ENCODE measurements around the gene BCL2. TPM values are rescaled to one million over a fixed set of nuclear protein-coding genes. Genes with fewer than 3 reads are reported as not detected.
A peak's percentile ranks its signal among the peaks of the same experiment; 100 is the strongest.

Gene BCL2
- 5.8 and 6.5 TPM in 2 replicates for polyA plus RNA-seq (2013)

- peaks cover 4% of the 10 kb centered on the region for H3K79me1 ChIP-seq (ENCODE audit: low read length)
- peak in 1 of 2 donors; percentile 52 for DNase-seq
- no peak within 1 kb of the TSS for H3K4ac ChIP-seq (ENCODE audit: low read depth, low read length)
- peak within 1 kb of the TSS; percentile 74 for H3K4me3 ChIP-seq (ENCODE audit: low read depth, low read length)
- H4K91ac ChIP-seq (ENCODE audit: low read depth, low read length) = peak within 1 kb of the TSS; percentile 74
- H2BK120ac ChIP-seq (ENCODE audit: insufficient read depth, low read length, poor library complexity) = peak within 1 kb of the TSS; percentile 57
- peak within 1 kb of the TSS; percentile 96 for H2AFZ ChIP-seq (ENCODE audit: insufficient read depth, low read length, poor library complexity)
- no peak within 1 kb of the TSS for H2BK5ac ChIP-seq (ENCODE audit: low read depth, low read length, poor library complexity)
- peak within 1 kb of the TSS; percentile 41 for H4K8ac ChIP-seq (ENCODE audit: low read depth, low read length)
- no peak within 1 kb of the TSS for H2BK12ac ChIP-seq (ENCODE audit: low read length)
- H3K18ac ChIP-seq (ENCODE audit: low read length) = peak within 1 kb of the TSS; percentile 83
- peak within 1 kb of the TSS; percentile 48 for H3K27ac ChIP-seq (ENCODE audit: low read depth, low read length)
- peak within 1 kb of the TSS; percentile 86 for H3K14ac ChIP-seq (ENCODE audit: low read length)
- no peaks in the 10 kb centered on the region for H3K36me3 ChIP-seq (ENCODE audit: control insufficient read depth in 1 of 2, insufficient read depth in 2 of 2, low read length in 2 of 2)
- H2AK5ac ChIP-seq (ENCODE audit: low read length) = no peak within 1 kb of the TSS
- H3K79me2 ChIP-seq (ENCODE audit: control insufficient read depth, insufficient read depth, low read length, poor library complexity) = no peaks in the 10 kb centered on the region
- H3K23ac ChIP-seq (ENCODE audit: low read length) = no peak within 1 kb of the TSS
- peaks cover 13% of the 10 kb centered on the region for H3K27me3 ChIP-seq (ENCODE audit: insufficient read depth, low read length)
- peaks cover 4% of the 10 kb centered on the region for H3K9me3 ChIP-seq (ENCODE audit: insufficient read depth, low read depth, low read length)
- H3K4me1 ChIP-seq (ENCODE audit: control insufficient read depth in 1 of 2, insufficient read depth in 2 of 2, low read length in 2 of 2) = peaks cover 10 to 15% of the 10 kb centered on the region in 2 experiments
- H4K12ac ChIP-seq (ENCODE audit: low read depth, low read length) = peak within 1 kb of the TSS; percentile 67
- H3K4me2 ChIP-seq (ENCODE audit: low read length) = peak within 1 kb of the TSS; percentile 90
- peak within 1 kb of the TSS; percentile 60 for H3K9ac ChIP-seq (ENCODE audit: low read length)
- WGBS (ENCODE audit: extremely low coverage, insufficient coverage, insufficient read length) = no CpG with 5 or more reads among the region's 78 CpGs
Observed at GRCh38 chr18:63319383-63320122, at the start of gene BCL2. Gene BCL2 (minus strand): TSS chr18:63319769.

GRCh38 chr18:63368611-63369010 lies 49.0 kb upstream of the BCL2 start:
- Histone ChIP-seq H4K91ac (ENCODE audit: low read depth, low read length) (no peak overlapping the region), H3K27ac (ENCODE audit: low read depth, low read length) (no peak overlapping the region), H3K9me3 (ENCODE audit: insufficient read depth, low read depth, low read length) (no peaks in the 10 kb centered on the region), H3K14ac (ENCODE audit: low read length) (no peak overlapping the region), H3K18ac (ENCODE audit: low read length) (no peak overlapping the region), H3K36me3 (ENCODE audit: control insufficient read depth in 1 of 2, insufficient read depth in 2 of 2, low read length in 2 of 2) (no peaks in the 10 kb centered on the region), H3K23ac (ENCODE audit: low read length) (no peak overlapping the region), H3K79me2 (ENCODE audit: control insufficient read depth, insufficient read depth, low read length, poor library complexity) (peaks cover 8% of the 10 kb centered on the region), H3K4me2 (ENCODE audit: low read length) (no peak overlapping the region), H2BK12ac (ENCODE audit: low read length) (no peak overlapping the region), H2BK120ac (ENCODE audit: insufficient read depth, low read length, poor library complexity) (no peak overlapping the region), H3K79me1 (ENCODE audit: low read length) (peaks cover 11% of the 10 kb centered on the region), H2AFZ (ENCODE audit: insufficient read depth, low read length, poor library complexity) (no peak overlapping the region), H2BK5ac (ENCODE audit: low read depth, low read length, poor library complexity) (no peak overlapping the region), H3K4me1 (ENCODE audit: control insufficient read depth in 1 of 2, insufficient read depth in 2 of 2, low read length in 2 of 2) (no peaks in the 10 kb centered on the region), H4K12ac (ENCODE audit: low read depth, low read length) (no peak overlapping the region), H3K27me3 (ENCODE audit: insufficient read depth, low read length) (no peaks in the 10 kb centered on the region), H3K4me3 (ENCODE audit: low read depth, low read length) (no peak overlapping the region), H4K8ac (ENCODE audit: low read depth, low read length) (no peak overlapping the region), H2AK5ac (ENCODE audit: low read length) (no peak overlapping the region), H3K4ac (ENCODE audit: low read depth, low read length) (no peak overlapping the region), H3K9ac (ENCODE audit: low read length) (no peak overlapping the region)
- DNase-seq = no peak
- WGBS (ENCODE audit: extremely low coverage, insufficient coverage, insufficient read length) = no CpG with 5 or more reads among the region's 4 CpGs

DNA sequence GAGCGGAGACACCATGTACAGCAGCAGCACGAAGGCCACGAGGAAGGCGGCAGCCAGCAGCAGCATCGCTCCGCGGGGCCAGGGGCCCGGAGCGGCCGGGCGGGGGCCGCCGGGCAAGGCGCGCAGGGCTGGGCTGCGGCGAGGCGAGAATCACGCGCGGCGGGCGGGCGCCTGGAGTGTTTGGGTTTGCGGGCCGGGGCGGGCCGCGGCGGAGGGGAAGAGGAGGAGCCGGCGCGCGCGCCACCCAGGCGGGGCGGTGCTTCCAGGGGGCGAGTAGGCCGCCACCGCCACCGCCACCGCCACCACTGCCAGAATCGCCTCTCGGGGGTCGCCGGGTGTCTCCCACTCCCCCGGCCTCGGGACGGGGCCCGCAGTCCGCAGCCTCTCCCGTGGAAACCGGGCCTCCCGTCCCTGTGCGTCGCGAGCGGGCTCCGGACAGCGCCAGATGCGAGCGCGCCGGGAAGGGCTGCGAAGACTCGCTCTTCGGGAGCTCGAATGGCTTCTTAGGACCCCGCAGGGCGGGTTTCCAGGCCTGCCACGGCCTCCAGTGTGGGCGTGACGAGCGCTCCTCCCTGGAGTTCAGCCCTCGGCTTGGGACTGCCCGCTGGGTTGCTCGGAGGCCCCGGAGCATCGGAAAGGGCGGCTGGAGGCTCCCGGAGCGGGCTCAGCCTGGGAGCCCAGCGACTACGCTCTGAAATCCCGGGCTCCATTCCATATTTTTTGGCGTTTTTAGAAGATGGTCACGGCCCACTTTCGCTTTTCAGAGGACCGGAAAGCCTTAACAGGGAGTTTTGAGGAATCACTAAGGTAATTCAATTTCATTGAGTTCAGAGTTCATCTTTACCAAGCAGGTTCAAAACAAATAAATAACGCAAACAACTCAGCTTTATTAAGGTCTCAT lies 47.7 kb upstream of the BCL2 start, which contains the start of gene KDSR:
TSS of gene KDSR (minus strand) at position 154 of the 901 bp plus-strand sequence. CDS start at position 66, 88 bp downstream.
- Histone ChIP-seq H2BK120ac (ENCODE audit: insufficient read depth, low read length, poor library complexity) (peak within 1 kb of the TSS; percentile 99), H2AK5ac (ENCODE audit: low read length) (peak within 1 kb of the TSS; percentile 77), H3K18ac (ENCODE audit: low read length) (peak within 1 kb of the TSS; percentile 100), H3K27ac (ENCODE audit: low read depth, low read length) (peak within 1 kb of the TSS; percentile 99), H2AFZ (ENCODE audit: insufficient read depth, low read length, poor library complexity) (peak within 1 kb of the TSS; percentile 92), H4K91ac (ENCODE audit: low read depth, low read length) (peak within 1 kb of the TSS; percentile 90), H2BK12ac (ENCODE audit: low read length) (no peak within 1 kb of the TSS), H4K8ac (ENCODE audit: low read depth, low read length) (peak within 1 kb of the TSS; percentile 99), H2BK5ac (ENCODE audit: low read depth, low read length, poor library complexity) (peak within 1 kb of the TSS; percentile 99), H3K9me3 (ENCODE audit: insufficient read depth, low read depth, low read length) (no peaks in the 10 kb centered on the region), H3K9ac (ENCODE audit: low read length) (peak within 1 kb of the TSS; percentile 96), H3K14ac (ENCODE audit: low read length) (peak within 1 kb of the TSS; percentile 100), H3K79me2 (ENCODE audit: control insufficient read depth, insufficient read depth, low read length, poor library complexity) (peaks cover 8% of the 10 kb centered on the region), H4K12ac (ENCODE audit: low read depth, low read length) (peak within 1 kb of the TSS; percentile 97), H3K23ac (ENCODE audit: low read length) (no peak within 1 kb of the TSS), H3K27me3 (ENCODE audit: insufficient read depth, low read length) (no peaks in the 10 kb centered on the region), H3K4me2 (ENCODE audit: low read length) (peak within 1 kb of the TSS; percentile 56), H3K4me1 (ENCODE audit: control insufficient read depth in 1 of 2, insufficient read depth in 2 of 2, low read length in 2 of 2) (no peaks in the 10 kb centered on the region), H3K36me3 (ENCODE audit: control insufficient read depth in 1 of 2, insufficient read depth in 2 of 2, low read length in 2 of 2) (peaks cover under 1 to 3% of the 10 kb centered on the region in 2 experiments), H3K79me1 (ENCODE audit: low read length) (peaks cover 11% of the 10 kb centered on the region), H3K4me3 (ENCODE audit: low read depth, low read length) (peak within 1 kb of the TSS; percentile 90), H3K4ac (ENCODE audit: low read depth, low read length) (peak within 1 kb of the TSS; percentile 74)
- DNase-seq = peak; percentile 99 to 100
- WGBS (ENCODE audit: extremely low coverage, insufficient coverage, insufficient read length) = no CpG with 5 or more reads among the region's 90 CpGs

Measured in trophoblast cell (in vitro differentiated cells and primary cell).